ENCODE data around the gene SLIT1. TPM values are rescaled to one million over a fixed set of nuclear protein-coding genes. Genes with fewer than 3 reads are reported as not detected.
"Not testable (repeated sequence)": the region's sequence is repeated elsewhere in the genome, so short reads cannot be mapped to it uniquely, and the experiment has no call there.

Gene SLIT1
- total and polyA plus RNA-seq, 3 donors from 2014 or later: 1.9 to 4.6 (median 2.5) TPM

GRCh38 chr10:97034301-97034700 is 151.5 kb downstream of the SLIT1 start:
- no peaks in the 10 kb centered on the region for H3K27me3 ChIP-seq
- H3K9me3 ChIP-seq: no peaks in the 10 kb centered on the region
- 93 to 95% methylated on average over 7 of the region's 7 CpGs for WGBS, 2 donors
- TF ChIP-seq CTCF (IDR thresholded peaks at IDR 0.05): no peak
- no peak for TF ChIP-seq POLR2A (IDR thresholded peaks at IDR 0.05)
- no peaks in the 10 kb centered on the region for H3K36me3 ChIP-seq (ENCODE audit: low read depth, missing control alignments)
- no peak overlapping the region for H3K27ac ChIP-seq
- DNase-seq: no peak
- intact Hi-C loops (cut with DNase I; ENCODE audit: low total_unique reads): no loop called here
- peaks cover 8% of the 10 kb centered on the region for H3K4me1 ChIP-seq
- H3K4me3 ChIP-seq: no peak overlapping the region

GRCh38 chr10:97033841-97034240 is 151.9 kb downstream of the SLIT1 start:
- H3K4me1 ChIP-seq; DNase-seq; H3K9me3 ChIP-seq; H3K4me3 ChIP-seq; H3K36me3 ChIP-seq (ENCODE audit: low read depth, missing control alignments); intact Hi-C loops (cut with DNase I; ENCODE audit: low total_unique reads); H3K27ac ChIP-seq; H3K27me3 ChIP-seq: not testable (repeated sequence)
- WGBS, 2 donors: 93 to 94% methylated on average over 9 of the region's 9 CpGs

- no peak for DNase-seq
- TF ChIP-seq POLR2A (IDR thresholded peaks at IDR 0.05): no peak
- peaks cover 3% of the 10 kb centered on the region for H3K4me1 ChIP-seq
- H3K27ac ChIP-seq: no peak overlapping the region
- intact Hi-C loops (cut with DNase I; ENCODE audit: low total_unique reads): no loop called here
- no peak overlapping the region for H3K4me3 ChIP-seq
- no peaks in the 10 kb centered on the region for H3K9me3 ChIP-seq
- 71 to 73% methylated on average over 7 of the region's 7 CpGs for WGBS, 2 donors
- H3K36me3 ChIP-seq (ENCODE audit: low read depth, missing control alignments): no peaks in the 10 kb centered on the region
- H3K27me3 ChIP-seq: no peaks in the 10 kb centered on the region
Observed at GRCh38 chr10:97032624-97033023, 153.1 kb downstream of the SLIT1 start.

GRCh38 chr10:97031459-97031858 is 154.3 kb downstream of the SLIT1 start:
- intact Hi-C loops (cut with DNase I; ENCODE audit: low total_unique reads): no loop called here
- WGBS, 2 donors: 86 to 89% methylated on average over 5 to 11 of the region's 11 CpGs
- H3K9me3 ChIP-seq: no peaks in the 10 kb centered on the region
- DNase-seq: no peak
- H3K4me1 ChIP-seq: no peaks in the 10 kb centered on the region
- H3K36me3 ChIP-seq (ENCODE audit: low read depth, missing control alignments): no peaks in the 10 kb centered on the region
- no peak overlapping the region for H3K27ac ChIP-seq
- TF ChIP-seq CTCF (IDR thresholded peaks at IDR 0.05) (no peak), POLR2A (IDR thresholded peaks at IDR 0.05) (no peak)
- no peaks in the 10 kb centered on the region for H3K27me3 ChIP-seq
- no peak overlapping the region for H3K4me3 ChIP-seq

- H3K36me3 ChIP-seq (ENCODE audit: low read depth, missing control alignments): no peaks in the 10 kb centered on the region
- H3K4me3 ChIP-seq: no peak overlapping the region
- no peaks in the 10 kb centered on the region for H3K4me1 ChIP-seq
- intact Hi-C loops (cut with DNase I; ENCODE audit: low total_unique reads): no loop called here
- no peaks in the 10 kb centered on the region for H3K9me3 ChIP-seq
- no peak for DNase-seq
- TF ChIP-seq POLR2A (IDR thresholded peaks at IDR 0.05) (no peak), CTCF (IDR thresholded peaks at IDR 0.05) (no peak)
- H3K27me3 ChIP-seq: no peaks in the 10 kb centered on the region
- H3K27ac ChIP-seq: no peak overlapping the region
- 77 to 88% methylated on average over 3 to 6 of the region's 6 CpGs for WGBS, 2 donors
Observed at GRCh38 chr10:97030894-97031293, 154.9 kb downstream of the SLIT1 start.

GRCh38 chr10:97029271-97029670 is 156.5 kb downstream of the SLIT1 start:
- Histone ChIP-seq H3K4me1 (no peaks in the 10 kb centered on the region), H3K9me3 (no peaks in the 10 kb centered on the region), H3K36me3 (ENCODE audit: low read depth, missing control alignments) (no peaks in the 10 kb centered on the region), H3K27ac (no peak overlapping the region), H3K4me3 (no peak overlapping the region), H3K27me3 (no peaks in the 10 kb centered on the region)
- 90 to 94% methylated on average over 3 of the region's 3 CpGs for WGBS, 2 donors
- no peak for DNase-seq
- no peak for TF ChIP-seq POLR2A (IDR thresholded peaks at IDR 0.05)
- TF ChIP-seq CTCF (IDR thresholded peaks at IDR 0.05): no peak
- intact Hi-C loops (cut with DNase I; ENCODE audit: low total_unique reads): no loop called here

All from testis (tissue), 3 donors.